ENCODE data around the gene NACC1. TPM values are rescaled to one million over a fixed set of nuclear protein-coding genes. Genes with fewer than 3 reads are reported as not detected.

NACC1 gene
- polyA plus RNA-seq, 1 donor (not counting 4 experiments of a cell fraction or from before 2014, with no cell fraction given), result 32.9 TPM

DNA sequence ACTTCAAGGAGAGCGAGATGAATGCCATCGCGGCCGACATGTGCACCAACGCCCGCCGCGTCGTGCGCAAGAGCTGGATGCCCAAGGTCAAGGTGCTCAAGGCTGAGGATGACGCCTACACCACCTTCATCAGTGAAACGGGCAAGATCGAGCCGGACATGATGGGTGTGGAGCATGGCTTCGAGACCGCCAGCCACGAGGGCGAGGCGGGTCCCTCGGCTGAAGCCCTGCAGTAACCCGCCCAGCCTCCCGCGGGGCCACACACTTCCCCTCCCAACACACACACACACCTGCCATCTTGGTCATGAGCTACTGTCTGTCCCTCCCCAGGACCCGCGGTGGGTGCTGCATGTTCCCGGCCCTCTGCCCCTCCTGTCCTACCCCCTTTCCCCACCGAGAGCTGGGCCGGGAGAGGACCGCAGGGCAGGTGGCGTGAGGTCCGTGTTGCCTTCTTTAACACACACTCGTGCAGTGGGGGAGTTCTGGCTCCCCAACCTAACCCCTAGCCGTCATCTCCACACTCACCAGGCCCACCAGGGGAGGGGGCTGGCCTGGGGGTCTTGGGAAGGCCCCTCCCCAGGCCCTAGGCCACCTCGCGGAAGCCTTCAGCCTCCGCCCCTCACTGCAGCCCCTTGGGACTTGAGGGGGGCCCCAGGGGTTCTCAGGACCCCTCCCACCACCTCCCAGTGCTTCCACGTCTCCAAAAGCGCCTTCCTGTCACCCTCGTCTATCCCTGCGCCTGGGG is 20.3 kb downstream of the NACC1 start:
- Histone ChIP-seq H2AFZ (ENCODE audit: control insufficient read depth, low read length) (no peak overlapping the region), H4K20me1 (ENCODE audit: control insufficient read depth, extremely low read depth, insufficient read depth, low read length) (no peaks in the 10 kb centered on the region), H3K4me1 (ENCODE audit: control insufficient read depth, extremely low read depth, insufficient read depth, low read length) (no peaks in the 10 kb centered on the region), H3K4me2 (ENCODE audit: control insufficient read depth, extremely low read depth, insufficient read depth, low read depth, low read length) (no peak overlapping the region), H3K4me3 (ENCODE audit: control insufficient read depth in 2 of 3, extremely low read depth in 1 of 3, insufficient read depth in 2 of 3, low read depth in 1 of 3, low read length in 3 of 3) (no peak overlapping the region), H3K27me3 (ENCODE audit: control insufficient read depth, extremely low read depth, insufficient read depth, low read length) (no peaks in the 10 kb centered on the region), H3K9me3 (ENCODE audit: control insufficient read depth, low read depth, low read length) (no peaks in the 10 kb centered on the region), H3K9ac (ENCODE audit: control insufficient read depth, extremely low read depth, insufficient read depth, low read length) (no peak overlapping the region), H3K36me3 (ENCODE audit: control insufficient read depth in 2 of 2, extremely low read depth in 1 of 2, insufficient read depth in 2 of 2, low read length in 2 of 2) (peaks cover 18 to 20% of the 10 kb centered on the region in 2 experiments), H3K27ac (ENCODE audit: control insufficient read depth, insufficient read depth, low read length) (no peak overlapping the region), H3K9me1 (ENCODE audit: control insufficient read depth, extremely low read depth, insufficient read depth, low read length) (no peaks in the 10 kb centered on the region), H3K79me2 (ENCODE audit: control insufficient read depth, insufficient read depth, low read length) (peaks cover 24% of the 10 kb centered on the region)
- dilution Hi-C loops (cut with MboI; ENCODE audit: extremely low pct_ligation_motif_present, low sequenced_read_pairs), result no loop called here
- no peak for DNase-seq (ENCODE audit: low read depth, low spot score)
- no peak for TF ChIP-seq EZH2 (IDR thresholded peaks at IDR 0.05; ENCODE audit: low read length)
- TF ChIP-seq, protein P1, sequence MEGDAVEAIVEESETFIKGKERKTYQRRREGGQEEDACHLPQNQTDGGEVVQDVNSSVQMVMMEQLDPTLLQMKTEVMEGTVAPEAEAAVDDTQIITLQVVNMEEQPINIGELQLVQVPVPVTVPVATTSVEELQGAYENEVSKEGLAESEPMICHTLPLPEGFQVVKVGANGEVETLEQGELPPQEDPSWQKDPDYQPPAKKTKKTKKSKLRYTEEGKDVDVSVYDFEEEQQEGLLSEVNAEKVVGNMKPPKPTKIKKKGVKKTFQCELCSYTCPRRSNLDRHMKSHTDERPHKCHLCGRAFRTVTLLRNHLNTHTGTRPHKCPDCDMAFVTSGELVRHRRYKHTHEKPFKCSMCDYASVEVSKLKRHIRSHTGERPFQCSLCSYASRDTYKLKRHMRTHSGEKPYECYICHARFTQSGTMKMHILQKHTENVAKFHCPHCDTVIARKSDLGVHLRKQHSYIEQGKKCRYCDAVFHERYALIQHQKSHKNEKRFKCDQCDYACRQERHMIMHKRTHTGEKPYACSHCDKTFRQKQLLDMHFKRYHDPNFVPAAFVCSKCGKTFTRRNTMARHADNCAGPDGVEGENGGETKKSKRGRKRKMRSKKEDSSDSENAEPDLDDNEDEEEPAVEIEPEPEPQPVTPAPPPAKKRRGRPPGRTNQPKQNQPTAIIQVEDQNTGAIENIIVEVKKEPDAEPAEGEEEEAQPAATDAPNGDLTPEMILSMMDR (optimal IDR thresholded peaks at IDR 0.05 in 1 of 3, IDR thresholded peaks at IDR 0.05 in 1 of 3, conservative IDR thresholded peaks at IDR 0.05 in 1 of 3; ENCODE audit: extremely low read depth in 1 of 3, insufficient read depth in 2 of 3, low read length in 3 of 3), result no peak
- FAIRE-seq, result no peak

DNA sequence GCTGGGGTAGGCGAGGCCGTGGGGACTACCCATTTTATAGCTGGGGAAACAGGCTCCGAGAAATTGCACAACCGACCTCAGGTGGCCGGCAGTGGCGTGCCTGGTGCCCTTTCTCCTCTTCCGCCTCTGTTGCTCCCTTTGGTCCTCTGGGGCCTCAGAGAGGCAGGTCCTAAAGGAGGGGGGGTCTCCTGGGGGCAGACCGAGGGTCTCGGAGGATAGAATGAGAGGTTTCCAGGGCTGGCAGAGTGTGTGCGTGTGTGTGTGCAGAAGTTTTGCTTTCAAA is 20.8 kb downstream of the NACC1 start:
- Histone ChIP-seq H3K4me3 (ENCODE audit: control insufficient read depth in 2 of 3, extremely low read depth in 1 of 3, insufficient read depth in 2 of 3, low read depth in 1 of 3, low read length in 3 of 3) (no peak overlapping the region), H3K36me3 (ENCODE audit: control insufficient read depth in 2 of 2, extremely low read depth in 1 of 2, insufficient read depth in 2 of 2, low read length in 2 of 2) (peaks cover 18 to 20% of the 10 kb centered on the region in 2 experiments), H4K20me1 (ENCODE audit: control insufficient read depth, extremely low read depth, insufficient read depth, low read length) (no peaks in the 10 kb centered on the region), H3K79me2 (ENCODE audit: control insufficient read depth, insufficient read depth, low read length) (peaks cover 20% of the 10 kb centered on the region), H3K9me1 (ENCODE audit: control insufficient read depth, extremely low read depth, insufficient read depth, low read length) (no peaks in the 10 kb centered on the region), H3K27ac (ENCODE audit: control insufficient read depth, insufficient read depth, low read length) (no peak overlapping the region), H3K9me3 (ENCODE audit: control insufficient read depth, low read depth, low read length) (no peaks in the 10 kb centered on the region), H3K4me2 (ENCODE audit: control insufficient read depth, extremely low read depth, insufficient read depth, low read depth, low read length) (no peak overlapping the region), H3K4me1 (ENCODE audit: control insufficient read depth, extremely low read depth, insufficient read depth, low read length) (no peaks in the 10 kb centered on the region), H2AFZ (ENCODE audit: control insufficient read depth, low read length) (no peak overlapping the region), H3K27me3 (ENCODE audit: control insufficient read depth, extremely low read depth, insufficient read depth, low read length) (no peaks in the 10 kb centered on the region), H3K9ac (ENCODE audit: control insufficient read depth, extremely low read depth, insufficient read depth, low read length) (no peak overlapping the region)
- dilution Hi-C loops (cut with MboI; ENCODE audit: extremely low pct_ligation_motif_present, low sequenced_read_pairs), result no loop called here
- FAIRE-seq (no peak), DNase-seq (ENCODE audit: low read depth, low spot score) (no peak)
- no peak for TF ChIP-seq EZH2 (IDR thresholded peaks at IDR 0.05; ENCODE audit: low read length)
- TF ChIP-seq, protein P1 (optimal IDR thresholded peaks at IDR 0.05 in 1 of 3, IDR thresholded peaks at IDR 0.05 in 1 of 3, conservative IDR thresholded peaks at IDR 0.05 in 1 of 3; ENCODE audit: extremely low read depth in 1 of 3, insufficient read depth in 2 of 3, low read length in 3 of 3), result no peak
